HG03280 (cell line): ENCODE results near the gene ARPC1B.

ENCODE experiments used
- ATAC-seq: cut with Tn5 transposase; IDR thresholded peaks from one replicate; pipeline ENCODE4 v1.9.1; 2021; ENCODE audit warnings: mild to moderate bottlenecking, moderate library complexity; ENCODE audit not compliant: unreplicated experiment

ARPC1B gene

GRCh38 chr7:99440195-99440594 lies 65.7 kb downstream of the ARPC1B start:
- ATAC-seq, result no peak
